GM12801 (cell line): ENCODE measurements around the gene RRM1.

Source experiments
- TF ChIP-seq, protein P1 (sequence below): IDR thresholded peaks from one replicate; pipeline ENCODE4 v1.5.1; 2011; ENCODE audit warnings: control low read depth; ENCODE audit not compliant: insufficient read length; ENCODE audit errors: extremely low read depth

RRM1 gene

DNA sequence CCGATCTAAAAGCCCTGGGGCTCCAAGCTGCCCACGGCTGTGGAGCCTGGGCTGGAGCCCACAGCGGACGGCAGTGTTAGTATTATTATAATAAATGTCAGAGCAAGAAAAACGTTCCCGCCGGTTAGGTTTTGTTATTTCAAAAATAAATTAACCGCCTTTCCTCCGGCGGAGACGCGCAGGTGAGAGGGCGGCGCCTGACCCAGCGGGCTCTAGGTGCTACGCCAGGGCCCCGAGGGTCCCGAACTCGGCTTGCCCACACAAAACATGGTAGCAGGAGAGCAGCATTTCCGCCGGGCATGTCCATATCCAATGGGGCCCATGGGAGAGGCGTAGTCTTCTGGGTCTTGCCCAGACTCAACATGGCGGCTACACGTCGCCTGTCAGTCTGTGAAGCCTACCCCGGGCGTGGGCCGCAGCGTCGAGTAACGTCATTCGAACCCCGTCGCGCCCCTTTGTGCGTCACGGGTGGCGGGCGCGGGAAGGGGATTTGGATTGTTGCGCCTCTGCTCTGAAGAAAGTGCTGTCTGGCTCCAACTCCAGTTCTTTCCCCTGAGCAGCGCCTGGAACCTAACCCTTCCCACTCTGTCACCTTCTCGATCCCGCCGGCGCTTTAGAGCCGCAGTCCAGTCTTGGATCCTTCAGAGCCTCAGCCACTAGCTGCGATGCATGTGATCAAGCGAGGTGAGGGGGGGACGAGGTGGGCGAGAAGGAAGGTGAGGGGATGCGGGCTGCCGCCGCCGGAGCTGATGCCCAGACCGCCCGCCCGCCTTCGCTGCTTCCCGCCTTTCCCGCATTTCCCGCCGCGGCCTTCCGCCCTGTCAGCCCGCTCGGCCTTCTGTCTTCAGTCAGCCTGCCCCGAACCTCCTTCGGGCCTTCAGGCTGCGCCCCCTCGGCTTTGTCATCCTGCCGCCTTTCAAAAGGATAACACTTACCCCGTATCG lies at the start of gene RRM1:
Gene RRM1 (plus strand): TSS at position 452 of the 944 bp plus-strand sequence. CDS start 214 bp downstream, at position 666.
- TF ChIP-seq, protein P1, sequence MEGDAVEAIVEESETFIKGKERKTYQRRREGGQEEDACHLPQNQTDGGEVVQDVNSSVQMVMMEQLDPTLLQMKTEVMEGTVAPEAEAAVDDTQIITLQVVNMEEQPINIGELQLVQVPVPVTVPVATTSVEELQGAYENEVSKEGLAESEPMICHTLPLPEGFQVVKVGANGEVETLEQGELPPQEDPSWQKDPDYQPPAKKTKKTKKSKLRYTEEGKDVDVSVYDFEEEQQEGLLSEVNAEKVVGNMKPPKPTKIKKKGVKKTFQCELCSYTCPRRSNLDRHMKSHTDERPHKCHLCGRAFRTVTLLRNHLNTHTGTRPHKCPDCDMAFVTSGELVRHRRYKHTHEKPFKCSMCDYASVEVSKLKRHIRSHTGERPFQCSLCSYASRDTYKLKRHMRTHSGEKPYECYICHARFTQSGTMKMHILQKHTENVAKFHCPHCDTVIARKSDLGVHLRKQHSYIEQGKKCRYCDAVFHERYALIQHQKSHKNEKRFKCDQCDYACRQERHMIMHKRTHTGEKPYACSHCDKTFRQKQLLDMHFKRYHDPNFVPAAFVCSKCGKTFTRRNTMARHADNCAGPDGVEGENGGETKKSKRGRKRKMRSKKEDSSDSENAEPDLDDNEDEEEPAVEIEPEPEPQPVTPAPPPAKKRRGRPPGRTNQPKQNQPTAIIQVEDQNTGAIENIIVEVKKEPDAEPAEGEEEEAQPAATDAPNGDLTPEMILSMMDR: no peak

DNA sequence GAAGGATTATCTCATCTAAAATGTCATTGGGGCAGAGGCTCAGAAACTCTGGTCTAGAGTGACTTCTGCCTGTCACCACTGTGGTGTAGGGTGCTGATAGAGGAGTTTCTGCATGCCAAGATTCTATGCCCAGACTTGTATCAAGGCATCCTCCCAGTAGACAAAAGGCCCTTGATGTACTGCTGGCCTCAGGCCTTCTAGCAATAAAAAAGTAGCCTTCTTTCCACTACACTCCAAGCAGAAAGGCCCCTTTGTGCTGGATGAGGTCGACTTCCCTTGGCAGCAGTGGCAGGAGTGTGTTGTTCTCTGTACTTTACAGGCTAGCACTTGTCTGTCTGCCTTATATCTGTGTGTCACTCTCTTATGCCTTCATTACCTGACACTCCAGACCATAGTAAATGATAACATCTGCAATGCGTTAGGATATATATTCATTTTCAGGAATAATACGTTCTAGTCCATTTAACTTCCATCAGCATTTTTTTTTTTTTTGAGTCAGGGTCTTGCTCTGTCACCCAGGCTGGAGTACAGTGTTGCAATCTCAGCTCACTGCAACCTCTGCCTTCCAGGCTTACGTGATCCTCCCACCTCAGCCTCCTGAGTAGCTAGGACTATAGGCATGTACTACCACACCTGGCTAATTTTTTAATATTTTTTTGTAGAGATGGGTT lies 49.5 kb upstream of the RRM1 start:
- TF ChIP-seq, protein P1: no peak

DNA sequence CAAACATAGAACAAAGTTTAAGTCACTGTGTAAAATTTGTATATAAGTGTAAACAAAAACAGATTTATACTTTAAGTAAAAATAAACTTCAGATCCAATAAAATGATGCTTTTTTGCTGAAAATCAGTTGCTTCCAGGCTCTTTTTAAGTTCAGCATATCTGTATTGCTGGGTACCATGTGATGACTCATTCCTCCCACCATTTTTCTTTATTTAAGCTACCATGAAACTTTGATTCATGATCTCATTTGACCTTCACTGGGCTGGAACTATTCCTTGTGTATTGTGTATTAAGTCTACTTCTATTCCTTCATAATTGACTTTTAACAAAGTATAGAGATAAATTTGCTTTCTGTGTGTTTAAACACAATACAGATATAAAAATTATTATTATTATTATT lies 46.3 kb upstream of the RRM1 start:
- TF ChIP-seq, protein P1: no peak

DNA sequence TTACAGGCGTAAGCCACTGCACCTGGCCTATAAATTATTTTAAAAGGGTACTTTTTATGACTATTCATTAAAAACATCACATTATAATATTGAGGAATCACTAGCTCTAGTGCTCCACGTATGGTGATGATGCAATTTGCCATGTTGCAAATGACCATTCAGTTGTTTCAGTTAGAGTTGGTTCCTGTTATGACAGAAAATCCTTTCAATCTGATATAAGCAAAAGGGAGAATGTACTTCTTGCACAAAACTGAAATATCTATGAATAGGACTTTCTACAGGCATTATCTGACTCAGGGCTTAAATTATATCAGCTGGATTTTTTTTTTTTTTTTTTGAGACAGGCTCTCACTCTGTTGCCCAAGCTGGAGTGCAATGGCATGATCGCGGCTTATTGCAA lies 45.6 kb upstream of the RRM1 start:
- TF ChIP-seq, protein P1: no peak

DNA sequence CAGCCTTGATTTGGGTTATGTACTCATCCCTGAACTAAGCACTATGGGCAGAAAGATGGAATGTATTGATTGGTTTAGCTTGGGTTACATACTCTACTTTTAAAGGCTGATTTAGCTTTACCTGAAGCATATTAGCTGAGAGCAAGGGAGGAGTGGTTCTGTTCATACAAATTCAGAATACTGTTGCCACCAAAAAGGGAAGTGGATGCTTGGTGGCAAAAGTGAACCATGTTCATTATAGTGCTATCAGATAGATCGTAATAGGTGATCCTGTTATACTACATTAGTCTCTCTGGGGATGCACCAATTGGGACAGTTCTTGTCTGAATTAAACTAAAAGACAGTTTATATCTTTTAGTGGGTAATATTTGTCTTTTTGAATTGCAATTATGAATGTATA lies 44.5 kb upstream of the RRM1 start:
- TF ChIP-seq, protein P1: no peak

DNA sequence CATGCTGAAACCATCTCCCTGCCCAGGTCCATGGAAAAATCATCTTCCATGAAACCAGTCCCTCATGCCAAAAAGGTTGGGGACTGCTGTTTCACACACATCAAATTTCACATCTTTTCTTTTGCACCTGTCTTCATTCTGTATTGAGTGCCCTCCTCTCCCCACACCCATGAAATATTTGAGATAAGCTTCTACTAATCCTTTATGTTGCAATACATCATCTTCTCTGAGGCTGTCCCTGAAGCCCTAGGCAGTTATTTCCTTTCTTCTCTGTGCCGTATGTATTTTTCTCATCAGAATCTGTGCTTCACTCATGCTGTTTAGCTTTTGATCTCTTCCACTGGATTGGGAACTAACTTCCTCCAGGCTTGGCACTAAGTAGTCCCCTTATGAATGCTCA lies 40.0 kb upstream of the RRM1 start:
- TF ChIP-seq, protein P1: no peak

DNA sequence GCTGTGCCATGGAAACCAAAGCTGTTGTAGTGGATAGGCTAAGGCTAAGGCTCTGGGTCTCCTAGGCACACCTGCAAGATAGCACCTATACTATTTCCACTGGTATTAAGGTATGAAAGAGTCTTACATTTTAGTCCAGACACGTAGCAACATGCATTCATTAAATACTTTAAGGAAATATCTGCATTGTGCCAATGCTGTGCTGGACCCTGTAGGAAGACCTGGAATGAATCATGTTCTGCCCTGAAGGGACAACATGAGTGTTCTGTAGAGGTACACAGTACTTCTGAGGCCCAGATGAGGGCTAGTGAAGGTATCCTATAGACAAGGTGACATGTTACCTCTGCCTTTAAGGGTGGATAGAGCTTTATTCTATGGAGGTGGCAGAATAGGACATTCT lies 35.2 kb upstream of the RRM1 start:
- TF ChIP-seq, protein P1: no peak
